ENCODE results near the gene YWHAE. TPM values are rescaled to one million over a fixed set of nuclear protein-coding genes. Genes with fewer than 3 reads are reported as not detected.

The YWHAE gene
- total RNA-seq, 1 experiment from 2014 or later = 1,282 TPM

GRCh38 chr17:1398931-1399678 is 917 bp downstream of the YWHAE start:
- no peak overlapping the region for H2BK20ac ChIP-seq (ENCODE audit: low read depth, low read length, poor library complexity, severe bottlenecking)
- no peak overlapping the region for H4K91ac ChIP-seq (ENCODE audit: insufficient read length, low read depth, low read length)
- peaks cover 7% of the 10 kb centered on the region for H3K23me2 ChIP-seq (ENCODE audit: insufficient read length, low read depth, low read length, poor library complexity, severe bottlenecking)
- Mint-ChIP-seq H3K27ac (peak overlapping the region; percentile 100), H3K4me3 (peak overlapping the region; percentile 99), H3K4me1 (peaks cover 19 to 35% of the 10 kb centered on the region in 2 experiments), H3K36me3 (ENCODE audit: insufficient read depth in 1 of 3, low read depth in 3 of 3) (peaks cover 20 to 36% (median 32%) of the 10 kb centered on the region in 3 experiments), H3K9me3 (peaks cover under 1% of the 10 kb centered on the region in 2 experiments; a peak in 1 of 5 replicates), H3K27me3 (ENCODE audit: low read depth) (peaks cover 6% of the 10 kb centered on the region)
- H3K56ac ChIP-seq (ENCODE audit: insufficient read length, low read depth, low read length) = peak overlapping the region; percentile 91
- WGBS (ENCODE audit: extremely low coverage, insufficient read length, low lambda C conversion rate) = no CpG with 5 or more reads among the region's 41 CpGs
- H2BK12ac ChIP-seq (ENCODE audit: insufficient read length, low read depth, low read length) = no peak overlapping the region
- no peaks in the 10 kb centered on the region for H3K27me3 ChIP-seq (ENCODE audit: insufficient read depth, low read length)
- no peaks in the 10 kb centered on the region for H4K20me1 ChIP-seq (ENCODE audit: control insufficient read depth, insufficient read depth, insufficient read length)
- H3K18ac ChIP-seq (ENCODE audit: insufficient read length, low read depth, low read length) = peak overlapping the region; percentile 94
- no peak overlapping the region for H2AK5ac ChIP-seq (ENCODE audit: insufficient read length, low read length)
- peak overlapping the region; percentile 85 for H3K27ac ChIP-seq (ENCODE audit: insufficient read length, low read depth, low read length)
- peak overlapping the region; percentile 36; the same call in 1 of the 2 replicates for H3K4ac ChIP-seq (ENCODE audit: low read depth, low read length)
- H2BK120ac ChIP-seq (ENCODE audit: low read depth, low read length, poor library complexity, severe bottlenecking) = no peak overlapping the region
- no peaks in the 10 kb centered on the region for H3K79me1 ChIP-seq (ENCODE audit: insufficient read depth, low read depth, low read length, poor library complexity, severe bottlenecking)
- H2BK5ac ChIP-seq (ENCODE audit: insufficient read length, low read length) = peak overlapping the region; percentile 92
- H4K8ac ChIP-seq (replicated peaks; ENCODE audit: insufficient read length, low read depth, low read length) = no peak overlapping the region
- H3K23ac ChIP-seq (ENCODE audit: insufficient read length, low read depth, low read length) = no peak overlapping the region
- H3K4me2 ChIP-seq (ENCODE audit: insufficient read depth, insufficient read length, low read length) = peak overlapping the region; percentile 90
- H4K5ac ChIP-seq (ENCODE audit: insufficient read length, low read depth, low read length) = peak overlapping the region; percentile 100
- no peaks in the 10 kb centered on the region for H3K4me1 ChIP-seq (ENCODE audit: insufficient read depth, low read length)
- H3K79me2 ChIP-seq (ENCODE audit: insufficient read depth, low read length) = peaks cover 50% of the 10 kb centered on the region
- no peak for DNase-seq
- TF ChIP-seq CTCF (conservative IDR thresholded peaks at IDR 0.05) = no peak
- H3T11ph ChIP-seq (ENCODE audit: low read length) = no peak overlapping the region
- peak overlapping the region; percentile 100 for H3K14ac ChIP-seq (ENCODE audit: insufficient read depth, low read length)
- H3K9ac ChIP-seq (ENCODE audit: extremely low read depth, insufficient read length, low read length) = peak overlapping the region; percentile 98
- H3K9me3 ChIP-seq (ENCODE audit: control insufficient read depth, low read depth, low read length) = no peaks in the 10 kb centered on the region
- H2BK15ac ChIP-seq (ENCODE audit: low read depth, low read length) = no peak overlapping the region
- H2AFZ ChIP-seq (ENCODE audit: low read length) = no peak overlapping the region

Measured in H9 (cell line).